Stromal cell of bone marrow (primary cell): Measurements from ENCODE around the gene INSC.

Experiments
- DNase-seq: peaks from one replicate; pipeline ENCODE4 v3.0.0-alpha.2; 2012; ENCODE audit warnings: low read depth

Gene INSC

GRCh38 chr11:15189189-15189588 is 74.5 kb downstream of the INSC start:
- no peak for DNase-seq

DNA sequence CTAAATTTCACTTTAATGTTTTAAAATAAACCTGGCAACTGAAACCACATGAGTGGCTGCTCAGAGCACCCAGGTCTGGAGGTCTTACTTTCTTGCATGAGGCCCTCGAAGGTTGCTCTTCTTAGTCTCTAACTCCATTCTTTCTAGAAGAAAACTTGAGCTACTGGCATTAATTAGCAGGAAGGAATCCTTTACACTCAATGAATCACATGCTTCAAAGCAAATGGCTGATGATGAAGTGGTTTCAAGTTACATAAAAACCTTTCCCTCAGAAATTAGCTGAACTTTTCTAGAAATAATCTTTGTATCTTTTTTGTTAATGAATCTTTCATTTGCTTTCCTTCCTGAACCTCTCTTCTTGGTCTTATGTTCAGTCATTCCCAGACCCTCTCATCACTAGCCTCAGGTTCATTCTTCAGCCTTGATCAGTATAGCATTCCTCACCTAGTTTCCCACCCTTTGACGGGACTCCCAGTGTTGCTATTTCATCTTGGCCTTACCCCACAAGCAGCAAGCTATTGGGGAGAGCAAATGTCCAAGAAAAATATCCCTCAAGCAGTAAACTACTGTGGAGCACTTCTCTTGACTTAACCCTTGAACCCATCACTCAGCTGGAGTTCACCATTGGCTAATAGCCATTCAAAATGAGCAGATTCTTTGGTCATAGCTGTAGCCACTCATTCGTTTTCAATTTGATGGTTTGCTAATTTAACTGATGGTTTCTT is 75.1 kb downstream of the INSC start:
- no peak for DNase-seq

DNA sequence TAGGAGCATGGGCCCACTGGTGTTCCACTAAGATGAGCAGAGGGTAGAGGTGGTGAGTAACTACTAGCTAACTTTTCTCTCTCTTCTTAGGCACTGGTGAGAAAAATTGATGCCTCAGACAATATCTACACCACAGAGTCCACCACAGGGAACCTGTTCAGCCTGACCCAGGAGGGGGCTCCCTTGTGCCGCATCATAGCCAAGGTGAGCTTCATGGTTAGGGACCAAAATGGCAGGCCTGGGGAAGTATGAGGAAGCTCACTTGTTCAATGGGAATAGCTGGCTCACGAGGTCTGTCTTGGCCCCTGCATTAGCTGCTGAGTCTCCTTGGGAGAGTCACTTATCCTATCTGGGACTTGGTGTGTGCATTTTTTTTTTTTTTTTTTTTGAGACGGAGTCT is 75.9 kb downstream of the INSC start:
- DNase-seq, result no peak

GRCh38 chr11:15192005-15192556 is 77.4 kb downstream of the INSC start:
- DNase-seq, result no peak

- peak; percentile 68 for DNase-seq
These were observed 80.1 kb downstream of the INSC start for GRCh38 chr11:15194671-15195415.

- DNase-seq, result no peak
These were observed 80.9 kb downstream of the INSC start for GRCh38 chr11:15195454-15196200.

GRCh38 chr11:15196704-15197103 is 82.0 kb downstream of the INSC start:
- DNase-seq, result no peak

GRCh38 chr11:15197696-15198095 is 83.0 kb downstream of the INSC start:
- peak; percentile 66 for DNase-seq

- DNase-seq, result no peak
These were observed 83.6 kb downstream of the INSC start for GRCh38 chr11:15198284-15198683.

GRCh38 chr11:15199693-15200092 is 85.0 kb downstream of the INSC start:
- DNase-seq, result no peak

- no peak for DNase-seq
These were observed 86.0 kb downstream of the INSC start for GRCh38 chr11:15200696-15201095.

DNA sequence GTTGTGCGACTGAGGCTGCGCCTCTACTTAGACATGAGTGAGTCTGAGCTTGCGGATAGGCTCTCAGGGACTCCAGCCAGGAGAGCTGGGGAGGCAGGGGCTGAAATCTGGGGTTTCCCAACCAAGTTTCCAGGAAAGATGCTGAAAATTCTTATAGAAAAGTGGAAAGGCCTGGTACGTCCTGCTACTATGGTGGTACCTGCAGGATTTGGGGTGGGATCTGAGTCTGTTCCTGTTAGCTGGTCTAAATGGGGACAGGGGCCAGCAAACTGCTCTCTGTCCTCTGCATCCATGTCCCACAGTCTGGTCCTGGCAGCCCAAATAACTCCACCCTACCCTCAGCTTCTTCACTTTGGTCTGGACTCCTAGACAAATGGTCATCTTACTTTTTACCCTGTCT is 86.9 kb downstream of the INSC start:
- DNase-seq, result no peak

GRCh38 chr11:15202626-15203025 is 87.9 kb downstream of the INSC start:
- no peak for DNase-seq

- DNase-seq, result no peak
These were observed 90.0 kb downstream of the INSC start for GRCh38 chr11:15204711-15205110.

DNA sequence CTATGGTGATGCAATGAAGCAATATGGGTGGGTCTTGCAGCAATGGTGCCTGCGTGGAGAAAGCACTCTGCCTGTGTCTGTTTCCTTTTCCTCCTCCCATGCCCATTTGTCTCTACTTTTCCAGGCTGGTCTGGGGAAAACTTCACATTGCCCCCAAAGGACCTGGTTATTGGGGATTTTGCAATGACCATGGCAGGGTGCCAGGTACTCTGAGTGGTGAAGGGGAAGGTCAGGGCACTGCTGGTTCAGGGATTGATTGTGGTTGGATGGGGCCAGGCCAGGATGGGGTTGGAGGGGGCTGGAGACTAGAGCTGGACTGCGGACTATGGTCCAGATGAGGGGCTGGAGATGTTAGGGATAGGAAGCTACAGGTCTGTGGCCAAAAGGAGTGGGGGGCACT is 92.1 kb downstream of the INSC start:
- DNase-seq, result no peak

DNA sequence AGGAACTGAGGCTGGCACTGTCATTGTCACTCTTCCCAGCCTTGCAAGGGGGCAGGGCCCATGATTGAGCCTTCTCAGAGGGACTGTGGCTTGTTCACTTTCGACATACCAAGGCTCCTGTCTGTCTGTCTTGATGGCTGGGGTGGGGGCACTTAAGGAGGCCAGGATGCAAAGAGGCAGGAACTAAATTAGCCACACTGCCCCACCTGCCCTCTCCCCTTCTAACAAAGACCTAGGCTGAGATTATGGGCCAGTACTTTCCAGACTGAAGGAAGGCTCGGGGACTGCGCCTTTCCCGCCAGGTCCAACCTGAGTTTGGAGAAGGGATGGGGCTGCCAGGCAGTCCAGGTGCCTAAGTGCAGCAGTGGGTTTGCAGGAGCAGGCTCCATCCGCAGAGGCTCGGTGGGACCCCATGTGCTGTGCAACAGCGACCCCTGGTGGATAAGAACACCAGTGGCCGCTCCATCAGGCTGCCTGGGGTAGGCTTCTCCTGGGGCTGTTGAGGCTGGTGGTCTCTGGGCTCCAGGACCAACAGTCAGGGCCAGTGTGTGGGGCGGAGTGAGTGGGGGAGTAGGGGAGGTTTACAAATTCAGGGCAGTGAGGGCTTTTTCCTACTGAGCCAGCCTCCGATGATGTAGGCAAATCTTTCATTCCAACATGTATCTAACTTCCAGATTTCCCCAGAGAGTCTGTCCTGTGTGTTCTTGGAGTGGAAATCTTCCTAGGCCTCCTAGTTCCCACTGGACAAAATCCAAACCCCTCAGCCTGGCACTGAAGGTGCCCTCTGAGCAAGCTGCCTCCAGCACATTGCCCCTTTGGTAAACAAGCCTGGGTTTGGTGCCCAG is 93.9 kb downstream of the INSC start:
- no peak for DNase-seq

- DNase-seq, result no peak
These were observed 98.2 kb downstream of the INSC start for GRCh38 chr11:15212876-15213275.

DNA sequence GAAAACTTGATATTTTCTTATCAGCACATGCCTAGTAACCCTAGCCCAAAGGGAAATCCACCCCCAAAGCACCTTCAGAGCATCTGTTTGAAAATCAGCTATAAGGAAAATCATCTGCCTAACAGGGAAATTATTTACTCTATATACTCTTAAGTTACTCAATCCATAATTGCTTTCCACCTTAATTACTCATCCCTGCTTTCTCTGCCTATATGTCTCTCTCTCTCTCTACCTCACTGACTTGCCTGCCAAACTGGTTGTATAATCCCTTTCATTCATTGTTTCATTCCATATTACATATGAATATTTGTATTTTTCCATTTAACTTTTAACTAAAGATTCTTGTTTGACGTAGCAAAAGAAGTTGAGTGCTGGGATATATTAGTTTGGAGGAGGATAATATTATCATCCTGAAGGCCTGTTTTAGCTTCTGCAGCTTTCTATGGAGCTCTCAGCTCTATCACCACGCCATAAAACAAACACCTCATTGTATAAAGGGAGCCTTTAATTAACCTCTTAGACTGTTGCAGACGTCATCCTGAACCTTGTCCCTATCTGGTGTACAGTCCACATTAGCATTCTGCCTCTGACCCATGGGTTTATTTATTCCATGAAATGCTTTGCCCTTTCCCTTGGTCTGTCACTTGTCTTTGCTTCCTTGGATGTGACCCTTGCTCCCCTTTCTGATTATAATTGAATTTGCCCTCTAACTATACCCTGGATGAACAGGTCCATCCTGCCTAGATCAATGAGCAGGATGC is 98.9 kb downstream of the INSC start:
- no peak for DNase-seq

DNA sequence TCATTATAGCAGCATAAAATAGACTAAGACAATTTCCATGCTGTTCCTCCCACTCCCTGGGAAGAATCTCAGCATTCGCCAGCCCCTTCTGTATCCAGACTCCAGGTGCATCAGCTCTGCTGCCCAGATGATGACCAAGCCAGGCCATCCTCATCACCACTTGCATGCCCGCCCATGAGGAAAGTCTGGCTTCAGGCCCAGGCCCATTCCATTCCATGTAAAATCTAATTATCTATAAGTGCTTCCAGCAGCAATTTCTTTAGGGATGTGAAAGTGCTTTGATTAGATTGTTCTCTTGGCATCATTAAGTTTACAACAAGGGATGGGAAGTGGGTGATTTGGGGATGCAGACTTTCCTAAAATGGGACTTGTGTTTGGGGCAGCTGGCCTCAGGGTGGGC is 100.3 kb downstream of the INSC start:
- no peak for DNase-seq

GRCh38 chr11:15216678-15217077 is 102.0 kb downstream of the INSC start:
- DNase-seq, result no peak

GRCh38 chr11:15217416-15217815 is 102.7 kb downstream of the INSC start:
- no peak for DNase-seq
